A549 (cell line): Measurements from ENCODE around the gene GSTM3. TPM values are rescaled to one million over a fixed set of nuclear protein-coding genes. Genes with fewer than 3 reads are reported as not detected.
"Not testable (repeated sequence)": the region's sequence is repeated elsewhere in the genome, so short reads cannot be mapped to it uniquely, and the experiment has no call there.

Source experiments
- ATAC-seq, 2 experiments: fragments of 200-7000 bp in 1 of 2; fragments of >200 bp in 1 of 2; cut with Nextera tagmentation in 1 of 2; cut with Tn5 transposase in 1 of 2; 3 replicates each; pipeline versions ENCODE4 v1.8.0 to v1.9.1; 2018 to 2020; ENCODE audit warnings: mild to moderate bottlenecking in 1 of 2, moderate library complexity in 1 of 2
- CTCF ChIA-PET: fragments of 300-600 bp; sonication (Branson Sonifier 250); formaldehyde crosslinking; extraction: SDS; loops from one replicate; lab custom pipeline; 2021; ENCODE audit warnings: antibody characterized with exemption, inconsistent platforms; lab: Yijun Ruan, JAX
- POLR2A ChIA-PET: fragments of 350-600 bp; formaldehyde crosslinking; extraction: SDS; loops from one replicate; lab custom pipeline; 2021; ENCODE audit warnings: antibody characterized with exemption, inconsistent platforms; lab: Yijun Ruan, JAX
- DNase-seq, 2 experiments: peaks; one replicate each; pipeline versions ENCODE4 v3.0.0 to v3.0.0-alpha.2; 2011 to 2016; ENCODE audit warnings: low read depth in 1 of 2, low spot score in 1 of 2
- FAIRE-seq: peaks from 2 replicates; lab custom pipeline; 2011; peaks lifted over from hg19 to GRCh38; lab: Jason Lieb, UNC
- H3K27ac ChIP-seq, 2 experiments: fragments of >200 bp; sonication (Bioruptor Twin); formaldehyde crosslinking; 3 replicates each; pipeline ENCODE4 v1.5.1; 2016 to 2017
- H3K4me1 ChIP-seq: fragments of >200 bp; sonication (Bioruptor Twin); formaldehyde crosslinking; 3 replicates; pipeline ENCODE4 v1.6.1; 2016
- H3K4me2 ChIP-seq: fragments of >200 bp; sonication (Bioruptor Twin); formaldehyde crosslinking; 3 replicates; pipeline ENCODE4 v1.6.1; 2016
- H3K4me3 ChIP-seq: fragments of >200 bp; sonication (Bioruptor Twin); formaldehyde crosslinking; 3 replicates; pipeline ENCODE4 v1.5.1; 2016
- H3K9me3 ChIP-seq: fragments of >200 bp; sonication (Bioruptor Twin); formaldehyde crosslinking; 3 replicates; pipeline ENCODE4 v1.6.1; 2016
- CBX2 ChIP-seq: fragments of 200-600 bp; sonication (generic); IDR thresholded peaks from 2 replicates; pipeline ENCODE4 v1.6.1; 2016; ENCODE audit warnings: low read depth, mild to moderate bottlenecking, borderline replicate concordance
- E2F6 ChIP-seq: IDR thresholded peaks from 2 replicates; pipeline ENCODE4 v1.6.1; 2012; ENCODE audit warnings: low read depth, borderline replicate concordance
- EHF ChIP-seq: fragments of 250-450 bp; sonication (Bioruptor Pico); IDR thresholded peaks from 2 replicates; pipeline ENCODE4 v1.5.0; 2020; ENCODE audit warnings: mild to moderate bottlenecking
- FOSB ChIP-seq: fragments of 250-450 bp; sonication (Bioruptor Pico); IDR thresholded peaks from 2 replicates; pipeline ENCODE4 v1.5.0; 2020; ENCODE audit warnings: mild to moderate bottlenecking, moderate library complexity
- GATA3 ChIP-seq: IDR thresholded peaks from 2 replicates; pipeline ENCODE4 v1.6.1; 2012; ENCODE audit warnings: borderline replicate concordance
- HEYL ChIP-seq: fragments of 250-450 bp; sonication (Bioruptor Pico); IDR thresholded peaks from 2 replicates; pipeline ENCODE4 v1.8.0; 2021; ENCODE audit warnings: mild to moderate bottlenecking, moderate library complexity
- HOXB13 ChIP-seq: fragments of 250-450 bp; sonication (Bioruptor Pico); IDR thresholded peaks from 2 replicates; pipeline ENCODE4 v1.5.0; 2020; ENCODE audit warnings: low read depth, mild to moderate bottlenecking, moderate library complexity
- JUN ChIP-seq, 2 experiments: fragments of >200 bp; sonication (Bioruptor Twin); formaldehyde crosslinking; IDR thresholded peaks; 2 replicates in 1 of 2; 3 replicates in 1 of 2; pipeline ENCODE4 v1.6.1; 2016 to 2017
- MAFK ChIP-seq: fragments of 450-650 bp; IDR thresholded peaks from 2 replicates; pipeline ENCODE4 v1.6.1; 2014; ENCODE audit not compliant: partially characterized antibody
- NFE2L2 ChIP-seq: fragments of 150-350 bp; conservative IDR thresholded peaks from 2 replicates; pipeline ENCODE4 v1.6.1; 2014; ENCODE audit warnings: low read length
- NPAS2 ChIP-seq: fragments of 250-450 bp; sonication (Bioruptor Pico); IDR thresholded peaks from 2 replicates; pipeline ENCODE4 v1.8.0; 2022; ENCODE audit warnings: mild to moderate bottlenecking, moderate library complexity, borderline replicate concordance
- RAD21 ChIP-seq, 2 experiments: fragments of >200 bp in 1 of 2; sonication (Bioruptor Twin) in 1 of 2; formaldehyde crosslinking in 1 of 2; IDR thresholded peaks in 1 of 2; conservative IDR thresholded peaks in 1 of 2; 2 replicates in 1 of 2; 3 replicates in 1 of 2; pipeline ENCODE4 v1.6.1; 2012 to 2018; ENCODE audit warnings: inconsistent platforms in 1 of 2
- RCOR1 ChIP-seq: fragments of 150-350 bp; IDR thresholded peaks from 2 replicates; pipeline ENCODE4 v1.6.1; 2014; ENCODE audit warnings: antibody characterized with exemption, low read length, low read depth
- RFX5 ChIP-seq: fragments of 450-650 bp; IDR thresholded peaks from 2 replicates; pipeline ENCODE4 v1.7.1; 2014; ENCODE audit warnings: antibody characterized with exemption, mild to moderate bottlenecking, moderate library complexity
- SMC3 ChIP-seq: fragments of >200 bp; sonication (Bioruptor Twin); formaldehyde crosslinking; IDR thresholded peaks from 3 replicates; pipeline ENCODE4 v1.6.1; 2018; ENCODE audit warnings: inconsistent platforms
- TFCP2L1 ChIP-seq: fragments of 250-450 bp; sonication (Bioruptor Pico); IDR thresholded peaks from 2 replicates; pipeline ENCODE4 v1.5.0; 2021; ENCODE audit warnings: mild to moderate bottlenecking
- ZC3H11A ChIP-seq: fragments of 450-650 bp; IDR thresholded peaks from 2 replicates; pipeline ENCODE4 v1.6.1; 2014; ENCODE audit warnings: antibody characterized with exemption, mild to moderate bottlenecking
- WGBS: methylation state at CpG from one replicate; pipeline ENCODE4 v1.1.6; 2017; ENCODE audit errors: missing lambda C conversion rate; 5-methylcytosine and 5-hydroxymethylcytosine counted together
- polyA plus RNA-seq, 4 experiments: library from polyadenylated mRNA; depleted of rRNA in 3 of 4; stranded (reverse); fragments of >200 nt; fragmentation: RNase III in 1 of 4; extraction: RNeasy Plus Mini Kit Qiagen cat#74134 plus additional on column Dnase treatment in 1 of 4; gene quantifications; 2 replicates in 3 of 4; 3 replicates in 1 of 4; pipeline ENCODE4 v1.2.3, GENCODE V29; 2011 to 2017
- TF ChIP-seq, protein P1 (sequence below): fragments of 200-600 bp; sonication (generic); IDR thresholded peaks from 2 replicates; pipeline ENCODE4 v1.6.1; 2016; ENCODE audit warnings: antibody characterized with exemption, mild to moderate bottlenecking, moderate library complexity
- TF ChIP-seq, protein P2 (sequence below): fragments of 150-350 bp; IDR thresholded peaks from 2 replicates; pipeline ENCODE4 v1.6.1; 2014; ENCODE audit warnings: low read depth, mild to moderate bottlenecking, low read length

Gene GSTM3
- polyA plus RNA-seq, 2 of the 4 experiments (the other 2 are of a cell fraction): 43.0 to 55.7 TPM

DNA sequence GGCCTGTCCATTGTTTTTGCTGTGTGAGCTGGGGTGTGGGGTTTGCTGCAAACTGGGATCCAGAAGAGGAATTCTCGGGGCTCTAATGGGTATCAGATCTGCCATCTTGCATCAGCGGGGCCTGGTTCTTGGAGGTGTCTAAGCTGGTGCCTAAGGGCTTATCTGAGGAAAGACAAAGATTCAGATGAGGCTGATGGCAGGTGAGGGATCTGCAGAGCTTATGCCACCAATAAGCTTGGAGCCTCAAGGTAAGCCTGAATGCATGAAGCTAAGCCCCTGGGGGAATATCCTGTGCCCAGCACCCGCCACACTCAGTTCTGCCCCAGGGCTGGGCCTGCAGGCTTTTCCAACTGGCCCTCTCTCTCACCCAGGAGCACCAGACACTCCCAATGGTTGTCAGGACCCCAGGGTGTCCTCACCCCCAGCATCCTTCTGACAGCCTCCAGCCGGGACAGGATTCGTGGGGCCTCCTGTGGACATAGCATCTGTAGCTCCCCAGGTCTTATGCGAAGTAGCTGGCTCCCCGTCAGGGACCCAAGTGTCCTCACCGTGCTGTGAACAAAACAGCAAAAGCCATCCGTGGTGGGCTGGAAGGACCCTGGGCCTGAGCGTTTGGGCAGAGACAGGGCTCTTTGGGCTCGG is 9.5 kb upstream of the GSTM3 start:
- Histone ChIP-seq H3K4me3 (no peak overlapping the region), H3K27ac (no peak overlapping the region), H3K9me3 (no peaks in the 10 kb centered on the region), H3K4me1 (no peaks in the 10 kb centered on the region), H3K4me2 (no peak overlapping the region)
- TF ChIP-seq TFCP2L1 (CRISPR knock-in tag): no peak
- ChIA-PET POLR2A (no interaction called here), CTCF (interaction anchor here (0.7 to 1.5 kb wide), 6 partner anchors 10 to 234 kb away, joined by 3 to 6 read pairs (median 4); partner anchors contain the start of genes AHCYL1 and EPS8L3)
- ATAC-seq: no peak
- 87% methylated on average over 6 of the region's 11 CpGs for WGBS
- no peak for FAIRE-seq
- DNase-seq: no peak

DNA sequence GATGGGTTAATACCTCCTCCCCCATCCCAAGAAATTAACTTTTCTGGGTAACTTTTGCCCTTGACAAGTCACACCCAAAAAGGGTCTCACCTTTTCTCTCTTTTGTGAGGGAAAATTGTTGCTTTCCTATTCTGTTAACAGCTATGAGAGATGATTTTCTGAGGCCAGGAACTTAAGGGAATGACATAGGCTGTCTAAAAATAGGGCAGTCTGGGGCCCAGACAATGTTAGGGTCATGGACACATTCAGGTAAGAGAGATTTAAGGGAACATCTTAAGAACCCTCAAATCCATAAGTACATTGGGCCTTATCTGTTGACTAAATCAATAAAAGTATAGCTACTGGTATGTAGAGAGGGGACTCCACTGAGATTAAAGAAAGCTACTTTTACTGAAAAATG is 8.4 kb upstream of the GSTM3 start:
- Histone ChIP-seq H3K4me3 (no peak overlapping the region), H3K4me2 (no peak overlapping the region), H3K9me3 (no peaks in the 10 kb centered on the region), H3K4me1 (no peaks in the 10 kb centered on the region), H3K27ac (no peak overlapping the region)
- FAIRE-seq: no peak
- no peak for ATAC-seq
- DNase-seq: no peak
- TF ChIP-seq HEYL (CRISPR knock-in tag) (no peak), NFE2L2 (no peak), RFX5 (no peak), ZC3H11A (no peak), JUN (IDR thresholded peaks at IDR 0.05) (no peak), FOSB (CRISPR knock-in tag) (no peak), HOXB13 (CRISPR knock-in tag) (no peak), RAD21 (conservative IDR thresholded peaks at IDR 0.05 in 1 of 2, IDR thresholded peaks at IDR 0.05 in 1 of 2) (no peak), EHF (CRISPR knock-in tag) (no peak), E2F6 (no peak), NPAS2 (CRISPR knock-in tag) (no peak), MAFK (no peak), GATA3 (no peak), SMC3 (no peak), RCOR1 (no peak), CBX2 (no peak)
- TF ChIP-seq, protein P1, sequence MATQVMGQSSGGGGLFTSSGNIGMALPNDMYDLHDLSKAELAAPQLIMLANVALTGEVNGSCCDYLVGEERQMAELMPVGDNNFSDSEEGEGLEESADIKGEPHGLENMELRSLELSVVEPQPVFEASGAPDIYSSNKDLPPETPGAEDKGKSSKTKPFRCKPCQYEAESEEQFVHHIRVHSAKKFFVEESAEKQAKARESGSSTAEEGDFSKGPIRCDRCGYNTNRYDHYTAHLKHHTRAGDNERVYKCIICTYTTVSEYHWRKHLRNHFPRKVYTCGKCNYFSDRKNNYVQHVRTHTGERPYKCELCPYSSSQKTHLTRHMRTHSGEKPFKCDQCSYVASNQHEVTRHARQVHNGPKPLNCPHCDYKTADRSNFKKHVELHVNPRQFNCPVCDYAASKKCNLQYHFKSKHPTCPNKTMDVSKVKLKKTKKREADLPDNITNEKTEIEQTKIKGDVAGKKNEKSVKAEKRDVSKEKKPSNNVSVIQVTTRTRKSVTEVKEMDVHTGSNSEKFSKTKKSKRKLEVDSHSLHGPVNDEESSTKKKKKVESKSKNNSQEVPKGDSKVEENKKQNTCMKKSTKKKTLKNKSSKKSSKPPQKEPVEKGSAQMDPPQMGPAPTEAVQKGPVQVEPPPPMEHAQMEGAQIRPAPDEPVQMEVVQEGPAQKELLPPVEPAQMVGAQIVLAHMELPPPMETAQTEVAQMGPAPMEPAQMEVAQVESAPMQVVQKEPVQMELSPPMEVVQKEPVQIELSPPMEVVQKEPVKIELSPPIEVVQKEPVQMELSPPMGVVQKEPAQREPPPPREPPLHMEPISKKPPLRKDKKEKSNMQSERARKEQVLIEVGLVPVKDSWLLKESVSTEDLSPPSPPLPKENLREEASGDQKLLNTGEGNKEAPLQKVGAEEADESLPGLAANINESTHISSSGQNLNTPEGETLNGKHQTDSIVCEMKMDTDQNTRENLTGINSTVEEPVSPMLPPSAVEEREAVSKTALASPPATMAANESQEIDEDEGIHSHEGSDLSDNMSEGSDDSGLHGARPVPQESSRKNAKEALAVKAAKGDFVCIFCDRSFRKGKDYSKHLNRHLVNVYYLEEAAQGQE: no peak
- TF ChIP-seq, protein P2, sequence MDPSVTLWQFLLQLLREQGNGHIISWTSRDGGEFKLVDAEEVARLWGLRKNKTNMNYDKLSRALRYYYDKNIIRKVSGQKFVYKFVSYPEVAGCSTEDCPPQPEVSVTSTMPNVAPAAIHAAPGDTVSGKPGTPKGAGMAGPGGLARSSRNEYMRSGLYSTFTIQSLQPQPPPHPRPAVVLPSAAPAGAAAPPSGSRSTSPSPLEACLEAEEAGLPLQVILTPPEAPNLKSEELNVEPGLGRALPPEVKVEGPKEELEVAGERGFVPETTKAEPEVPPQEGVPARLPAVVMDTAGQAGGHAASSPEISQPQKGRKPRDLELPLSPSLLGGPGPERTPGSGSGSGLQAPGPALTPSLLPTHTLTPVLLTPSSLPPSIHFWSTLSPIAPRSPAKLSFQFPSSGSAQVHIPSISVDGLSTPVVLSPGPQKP: no peak
- CTCF ChIA-PET: interaction anchor here (1.0 to 1.5 kb wide), 6 partner anchors 24 to 235 kb away, joined by 3 to 5 read pairs (median 4); partner anchors contain the start of gene AHCYL1
- POLR2A ChIA-PET: no interaction called here

GRCh38 chr1:109748311-109748710 is 7.5 kb upstream of the GSTM3 start:
- CTCF ChIA-PET: interaction anchor here (1.2 to 1.5 kb wide), 2 partner anchors 28 to 105 kb away, joined by 3 to 4 read pairs; no protein-coding TSS in a partner anchor
- H3K4me1 ChIP-seq, H3K9me3 ChIP-seq, H3K27ac ChIP-seq, ATAC-seq, H3K4me3 ChIP-seq, DNase-seq, H3K4me2 ChIP-seq, FAIRE-seq, POLR2A ChIA-PET: not testable (repeated sequence)
- 31% methylated on average over 5 of the region's 10 CpGs for WGBS
